Thoracic aorta (tissue), 2 donors: ENCODE results near the gene CACNA1E. TPM values are rescaled to one million over a fixed set of nuclear protein-coding genes. Genes with fewer than 3 reads are reported as not detected.

ENCODE experiments used
- ATAC-seq: fragments of 150-250 bp; one replicate; pipeline ENCODE4 v1.8.0; 2017; ENCODE audit warnings: low read depth; ENCODE audit not compliant: insufficient number of reproducible peaks, low FRiP score
- DNase-seq: peaks from one replicate; pipeline ENCODE4 v3.0.0-alpha.2; 2020; ENCODE audit warnings: low spot score
- H3K27ac ChIP-seq, 2 donors: fragments of 200-600 bp; sonication (generic); 1 replicate in 1 of 2; 2 replicates in 1 of 2; pipeline ENCODE4 v1.5.1; 2016; ENCODE audit warnings: mild to moderate bottlenecking in 2 of 2, moderate library complexity in 2 of 2
- H3K27me3 ChIP-seq: fragments of 200-600 bp; sonication (generic); replicated peaks from 2 replicates; pipeline ENCODE4 v1.6.0; 2016; ENCODE audit warnings: mild to moderate bottlenecking; ENCODE audit not compliant: insufficient read depth
- H3K36me3 ChIP-seq: fragments of 200-600 bp; sonication (generic); one replicate; pipeline ENCODE4 v1.5.1; 2016
- H3K4me1 ChIP-seq, 2 donors: fragments of 200-600 bp; sonication (generic); 1 replicate in 1 of 2; 2 replicates in 1 of 2; pipeline versions ENCODE4 v1.5.1 to v1.6.0; 2016; ENCODE audit warnings: low read depth in 2 of 2, mild to moderate bottlenecking in 1 of 2; ENCODE audit not compliant: control insufficient read depth in 1 of 2
- H3K4me3 ChIP-seq: fragments of 200-600 bp; sonication (generic); 2 replicates; pipeline ENCODE4 v1.5.1; 2016; ENCODE audit warnings: mild to moderate bottlenecking
- H3K9me3 ChIP-seq: fragments of 200-600 bp; sonication (generic); 2 replicates; pipeline ENCODE4 v1.5.1; 2016
- CTCF ChIP-seq: fragments of 200-600 bp; sonication (generic); IDR thresholded peaks from one replicate; pipeline ENCODE4 v1.5.1; 2019; ENCODE audit warnings: antibody characterized with exemption
- total RNA-seq, 2 donors: library from RNA; depleted of rRNA; stranded (reverse); fragments of >200 nt; gene quantifications; one replicate each; pipeline versions ENCODE4 v1.1.0 to v1.2.3, GENCODE V29; 2016

Gene CACNA1E
- total RNA-seq, 2 donors from 2014 or later = not detected

DNA sequence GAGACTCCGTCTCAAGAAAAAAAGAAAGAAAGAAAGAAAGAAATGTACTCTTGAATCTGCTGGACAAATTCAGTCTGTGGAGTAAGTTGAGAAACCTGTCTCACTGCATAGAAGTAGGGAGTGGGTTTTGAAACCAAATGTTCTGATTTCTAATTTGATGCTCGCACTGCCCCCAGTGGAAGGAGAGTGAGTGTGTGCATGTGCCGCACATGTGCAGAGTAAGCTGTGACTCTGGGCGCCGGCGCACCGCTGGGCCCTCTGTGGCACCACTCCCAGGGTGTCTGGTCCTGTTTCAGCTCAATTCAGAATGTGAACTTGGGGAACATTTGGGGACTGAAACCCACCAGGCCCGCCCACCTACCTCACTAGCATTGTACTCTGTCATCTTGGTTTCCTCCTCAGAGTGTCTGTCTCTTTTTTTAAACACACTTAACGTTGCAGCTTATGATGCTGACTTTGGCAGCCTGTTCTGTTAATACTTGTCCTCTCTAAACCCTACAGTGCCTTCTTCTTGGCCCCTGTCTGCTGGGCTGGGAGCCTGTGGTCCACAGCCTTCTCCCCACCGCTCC is 104.6 kb downstream of the CACNA1E start:
- ATAC-seq (no peak), DNase-seq (no peak)
- H3K4me1 ChIP-seq = no peaks in the 10 kb centered on the region
- no peak overlapping the region for H3K4me3 ChIP-seq
- no peak overlapping the region for H3K27ac ChIP-seq
- H3K36me3 ChIP-seq = no peaks in the 10 kb centered on the region
- no peaks in the 10 kb centered on the region for H3K27me3 ChIP-seq
- TF ChIP-seq CTCF = no peak
- H3K9me3 ChIP-seq = no peaks in the 10 kb centered on the region

DNA sequence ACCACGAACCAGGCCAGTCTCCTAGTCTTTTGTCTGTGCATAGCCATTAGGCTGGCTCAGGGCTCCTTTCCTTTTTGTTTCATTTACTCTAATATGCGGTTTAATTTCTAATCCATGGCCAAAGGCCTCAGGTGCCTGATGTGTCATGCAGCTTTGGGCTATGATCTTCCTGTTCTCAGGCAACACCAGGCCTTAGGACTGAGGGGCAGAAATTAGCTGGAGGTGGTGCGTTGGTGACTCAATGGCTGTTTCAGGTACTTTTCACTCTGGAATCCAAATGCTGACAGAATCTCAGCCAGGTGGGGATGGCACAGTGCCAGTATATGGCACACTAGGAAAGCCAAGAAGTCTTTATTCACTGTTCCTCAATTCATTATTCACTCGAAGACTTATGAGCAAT is 105.3 kb downstream of the CACNA1E start:
- ATAC-seq (no peak), DNase-seq (no peak)
- Histone ChIP-seq H3K27ac (no peak overlapping the region), H3K4me1 (no peaks in the 10 kb centered on the region), H3K9me3 (no peaks in the 10 kb centered on the region), H3K4me3 (no peak overlapping the region), H3K36me3 (no peaks in the 10 kb centered on the region), H3K27me3 (no peaks in the 10 kb centered on the region)
- TF ChIP-seq CTCF = no peak

DNA sequence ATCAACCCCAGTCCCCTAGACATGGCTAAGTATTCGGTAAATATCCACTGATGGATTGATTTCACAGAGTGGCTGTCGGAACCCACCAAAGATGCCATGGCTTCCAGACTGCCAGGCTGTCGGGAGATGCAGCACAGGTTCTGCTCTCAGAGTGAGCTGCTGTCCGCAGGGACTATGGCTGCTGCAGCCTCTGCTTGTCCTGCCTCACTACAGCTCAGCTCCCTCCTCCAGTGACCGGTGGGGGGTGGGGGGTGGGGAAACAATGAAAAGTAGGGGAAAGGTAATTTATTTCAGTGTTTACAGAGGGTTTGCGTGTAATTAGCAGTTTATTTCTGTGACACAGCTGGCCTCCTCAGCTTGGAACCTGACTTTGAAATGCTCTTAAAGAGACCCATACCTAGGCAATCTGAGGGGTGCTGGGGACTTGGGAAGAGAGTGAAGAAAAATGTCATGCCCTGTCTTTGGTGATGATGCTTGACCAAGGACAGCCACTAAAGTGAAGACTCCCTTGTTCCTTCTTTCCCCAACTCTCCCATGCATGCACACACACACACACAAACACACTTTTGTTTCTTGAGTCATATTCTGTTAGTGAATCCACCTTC is 109.0 kb downstream of the CACNA1E start:
- DNase-seq (no peak), ATAC-seq (no peak)
- H3K9me3 ChIP-seq = no peaks in the 10 kb centered on the region
- no peaks in the 10 kb centered on the region for H3K27me3 ChIP-seq
- H3K4me1 ChIP-seq = no peaks in the 10 kb centered on the region
- TF ChIP-seq CTCF = no peak
- H3K27ac ChIP-seq = no peak overlapping the region
- no peaks in the 10 kb centered on the region for H3K36me3 ChIP-seq
- H3K4me3 ChIP-seq = no peak overlapping the region

DNA sequence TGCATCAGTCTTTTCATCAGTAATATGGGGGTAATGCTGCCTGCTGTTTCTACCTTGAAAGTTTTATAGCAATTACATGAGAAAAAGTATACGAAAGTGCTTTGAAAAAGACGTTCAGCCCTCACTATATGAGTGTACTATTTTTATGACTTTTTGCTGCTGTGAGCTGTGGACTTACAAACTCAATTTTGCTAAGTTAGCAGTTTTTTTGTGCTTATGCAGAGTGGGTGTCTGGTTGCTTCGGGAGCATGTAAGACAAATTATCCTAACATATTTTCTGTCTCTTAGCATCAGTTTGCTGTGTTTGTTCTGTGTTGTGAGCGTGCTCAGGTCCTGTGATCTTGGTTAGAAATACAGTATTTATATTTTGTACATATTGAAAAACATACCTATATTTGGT is 109.7 kb downstream of the CACNA1E start:
- DNase-seq = no peak
- ATAC-seq = no peak
- H3K27ac ChIP-seq = no peak overlapping the region

DNA sequence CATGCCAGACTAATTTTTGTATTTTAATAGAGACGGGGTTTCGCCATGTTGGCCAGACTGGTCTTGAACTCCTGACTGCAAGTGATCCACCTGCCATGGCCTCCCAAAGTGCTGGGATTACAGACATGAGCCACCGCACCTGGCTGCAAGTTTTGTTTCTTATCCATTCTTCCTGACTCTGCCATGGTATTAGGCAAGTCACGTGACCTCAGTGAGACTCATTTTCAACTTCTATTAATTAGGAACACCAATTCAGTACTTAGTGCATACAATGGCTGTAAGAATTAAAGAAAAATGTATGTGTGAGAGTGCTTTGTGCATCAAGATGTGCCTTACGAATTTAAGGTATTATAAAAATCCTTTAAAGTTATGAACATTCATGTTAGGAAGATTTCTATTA is 111.2 kb downstream of the CACNA1E start:
- ATAC-seq (no peak), DNase-seq (no peak)
- no peak for TF ChIP-seq CTCF
- Histone ChIP-seq H3K27me3 (no peaks in the 10 kb centered on the region), H3K4me1 (no peaks in the 10 kb centered on the region), H3K9me3 (no peaks in the 10 kb centered on the region), H3K36me3 (no peaks in the 10 kb centered on the region), H3K27ac (no peak overlapping the region), H3K4me3 (no peak overlapping the region)

More for the DNA sequence above, 109.7 kb downstream of the CACNA1E start:
- H3K9me3 ChIP-seq = no peaks in the 10 kb centered on the region
- H3K4me1 ChIP-seq = no peaks in the 10 kb centered on the region
- H3K36me3 ChIP-seq = no peaks in the 10 kb centered on the region
- H3K27me3 ChIP-seq = no peaks in the 10 kb centered on the region
- TF ChIP-seq CTCF = no peak
- no peak overlapping the region for H3K4me3 ChIP-seq
